ENCODE measurements around the gene ZNF605. TPM values are rescaled to one million over a fixed set of nuclear protein-coding genes. Genes with fewer than 3 reads are reported as not detected.

The ZNF605 gene
- total RNA-seq: 11.9 and 15.1 TPM in 2 replicates

DNA sequence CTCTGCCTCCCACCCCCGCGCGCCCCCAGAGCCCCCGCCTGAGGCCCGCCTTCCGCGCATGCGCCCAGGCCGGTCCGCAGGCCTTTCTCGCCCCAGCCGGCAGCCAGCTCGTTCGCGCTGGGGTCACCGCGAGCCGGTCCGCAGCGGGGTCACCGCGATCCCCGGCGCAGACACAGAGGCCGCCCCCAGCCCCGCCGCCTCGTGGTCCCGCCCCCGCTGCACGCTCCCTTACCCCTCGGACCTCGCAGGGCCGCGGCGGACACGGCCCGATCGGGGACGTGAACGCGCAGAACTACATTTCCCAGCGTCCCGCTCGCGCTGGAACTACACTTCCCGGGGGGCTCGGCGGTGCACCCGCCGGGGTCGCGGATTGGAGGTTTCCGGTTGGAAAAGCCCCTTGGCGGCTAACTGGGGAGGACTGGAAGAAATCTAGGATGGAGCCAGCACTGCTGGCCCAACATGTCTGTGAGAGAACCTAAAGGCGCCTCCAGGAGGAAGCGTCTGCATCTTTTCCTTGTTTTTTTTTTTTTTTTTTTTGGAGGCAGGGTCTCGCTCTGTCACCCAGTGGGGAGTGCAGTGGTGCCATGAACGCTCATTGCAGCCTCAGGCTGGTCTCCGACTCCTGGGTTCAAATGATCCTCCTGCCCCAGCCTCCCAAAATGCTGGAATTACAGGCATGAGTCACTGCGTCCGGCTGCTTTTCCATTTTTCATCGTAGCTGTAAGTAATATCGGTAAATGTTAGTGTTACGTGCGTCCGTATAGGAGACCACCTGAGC, at the start of gene ZNF605:
TSS of gene ZNF605 (minus strand) at position 296 of the 778 bp plus-strand sequence. CDS start 10,671 bp downstream, outside the sequence.

DNA sequence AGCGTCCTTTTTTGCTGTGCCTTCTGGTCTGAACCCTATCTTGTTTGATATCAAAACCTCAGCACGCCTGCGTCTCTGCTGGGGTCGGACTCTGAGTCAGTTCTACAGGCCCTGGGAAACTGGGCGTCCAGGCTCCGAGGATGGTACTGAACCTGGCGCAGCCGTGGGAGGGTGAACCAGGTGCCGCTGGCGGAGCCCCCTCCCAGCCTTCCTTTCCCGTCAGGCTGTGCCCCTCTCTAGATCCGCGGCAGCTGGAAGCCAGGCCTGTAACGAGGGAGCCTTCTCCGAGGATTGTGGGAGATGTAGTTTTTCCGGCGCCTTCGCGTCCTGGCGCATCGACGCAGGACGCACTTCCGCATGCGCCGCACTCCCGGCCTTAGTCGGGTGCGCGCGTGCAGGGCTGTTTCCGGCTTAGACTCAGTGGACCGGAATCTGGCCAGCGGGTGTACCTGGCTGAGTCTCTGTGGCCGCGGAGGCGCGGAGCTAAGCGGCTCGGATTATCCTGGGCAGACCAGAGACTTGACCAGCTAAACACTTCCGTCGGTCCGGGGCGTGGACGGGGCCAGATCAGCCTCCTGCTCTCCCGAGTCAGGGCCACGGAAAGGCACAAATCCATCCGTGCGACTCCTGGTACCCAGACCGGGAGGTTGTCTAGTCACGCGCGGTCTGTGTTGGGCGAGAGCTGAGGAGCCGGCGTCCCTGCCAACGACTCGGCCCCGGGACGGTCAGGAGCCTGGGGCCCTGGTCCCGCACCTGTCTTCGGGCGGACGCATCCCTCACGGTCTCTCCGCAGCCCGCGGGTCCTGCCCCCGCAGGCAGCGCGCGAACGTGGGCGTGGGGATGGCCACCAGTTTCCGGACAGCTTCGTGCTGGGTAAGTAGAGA, 30.1 kb upstream of the ZNF605 start, which contains the start of gene ZNF26:
TSS of gene ZNF26 (plus strand) at position 367 of the 884 bp plus-strand sequence. CDS start at position 841, 474 bp downstream.

DNA sequence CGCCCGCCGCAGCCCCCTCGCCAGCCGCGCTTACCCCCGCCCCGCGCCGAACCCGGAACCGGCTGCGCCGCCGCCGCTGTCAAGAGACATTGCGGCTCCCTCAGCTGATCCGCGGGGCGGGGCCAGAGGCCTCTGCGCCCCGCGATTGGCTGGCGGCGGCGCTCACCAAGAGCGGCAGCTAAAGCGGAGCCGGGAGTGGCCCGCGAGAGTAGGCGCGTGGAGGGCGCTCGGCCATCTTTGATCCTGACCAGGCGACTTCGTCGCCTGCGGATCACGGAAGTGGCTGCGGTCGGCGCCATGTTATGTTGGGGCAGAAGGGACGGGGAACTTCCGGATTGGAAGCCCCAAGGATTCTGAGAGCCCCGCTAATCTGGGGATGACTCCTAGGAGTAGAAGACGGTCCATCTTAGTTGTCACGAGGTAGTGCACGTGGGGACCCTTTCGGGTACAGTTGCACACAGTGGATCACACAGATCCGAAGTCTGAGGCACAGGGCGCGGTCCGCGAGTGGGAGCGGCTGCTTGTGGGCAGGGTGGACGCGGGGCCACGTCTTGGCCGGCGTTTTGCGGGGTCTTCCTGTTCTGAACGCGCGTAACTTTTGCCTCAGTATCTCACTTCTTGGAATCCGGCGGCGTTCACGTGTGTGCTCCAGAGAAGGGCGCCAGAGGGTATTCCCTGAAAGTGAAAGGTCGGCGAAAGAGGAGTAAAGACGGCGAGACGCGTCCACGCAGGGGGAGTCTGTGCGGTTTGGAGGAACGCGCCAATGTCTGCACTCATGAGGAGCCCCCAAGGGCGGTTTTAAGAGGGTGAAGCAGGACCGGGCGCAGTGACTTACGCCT, 68.4 kb downstream of the ZNF605 start, which contains the start of gene CHFR:
TSS of gene CHFR (minus strand) at position 93 of the 839 bp plus-strand sequence. CDS start 277 bp downstream, outside the sequence.

Small RNAs within 50 kb of the gene (small RNA-seq; reads per million reads assigned to genes)
- not detected for gene RNU4ATAC12P

Other genes with a start within 250 kb of the ZNF605 start
- gene PGAM5, start 245.5 kb downstream of the ZNF605 start, total RNA-seq: 24.5 and 30.0 TPM in 2 replicates
- gene ANKLE2, start 194.5 kb downstream of the ZNF605 start, total RNA-seq: 84.9 and 98.2 TPM in 2 replicates
- 162 and 179 TPM in 2 replicates for gene GOLGA3, start 127.4 kb downstream of the ZNF605 start, total RNA-seq
- 49.9 and 60.2 TPM in 2 replicates for gene CHFR, start 68.7 kb downstream of the ZNF605 start, total RNA-seq
- gene ZNF26, start 30.1 kb upstream of the ZNF605 start, total RNA-seq: 24.0 and 30.3 TPM in 2 replicates
- gene ZNF84, start 81.2 kb upstream of the ZNF605 start, total RNA-seq: 26.6 and 30.8 TPM in 2 replicates
- 26.1 and 26.4 TPM in 2 replicates for gene ZNF140, start 124.6 kb upstream of the ZNF605 start, total RNA-seq
- gene ZNF891, start 174.0 kb upstream of the ZNF605 start, total RNA-seq: 0.85 and 1.3 TPM in 2 replicates
- 4.6 and 8.8 TPM in 2 replicates for gene ZNF10, start 174.3 kb upstream of the ZNF605 start, total RNA-seq
- gene ZNF268, start 225.2 kb upstream of the ZNF605 start, total RNA-seq: 33.3 and 41.1 TPM in 2 replicates